Measurements from ENCODE around the gene MATK. TPM values are rescaled to one million over a fixed set of nuclear protein-coding genes. Genes with fewer than 3 reads are reported as not detected.
"Not testable (repeated sequence)": the region's sequence is repeated elsewhere in the genome, so short reads cannot be mapped to it uniquely, and the experiment has no call there.

The MATK gene
- total and polyA plus RNA-seq, 5 donors, result 0.36 to 1.8 (median 0.85) TPM

- intact Hi-C loops (cut with DNase I), result no loop called here
- no peak overlapping the region for H3K4me3 ChIP-seq (ENCODE audit: low read length)
- WGBS, result 87% methylated on average over 25 of the region's 25 CpGs
- H3K27me3 ChIP-seq (ENCODE audit: control insufficient read depth, insufficient read depth), result no peaks in the 10 kb centered on the region
- peaks cover 3% of the 10 kb centered on the region for H3K4me1 ChIP-seq (ENCODE audit: control insufficient read depth, insufficient read depth, low read length)
- ATAC-seq, result no peak
- no peaks in the 10 kb centered on the region for H3K9me3 ChIP-seq (ENCODE audit: control insufficient read depth, low read length)
- DNase-seq, result peak in 1 of 3 donors; percentile 51
- no peak overlapping the region for H3K27ac ChIP-seq (ENCODE audit: low read length)
Measured at GRCh38 chr19:3768015-3768747, 18.0 kb downstream of the MATK start.

- DNase-seq, result peak in 1 of 3 donors; percentile 51
- Histone ChIP-seq H3K4me3 (ENCODE audit: low read length) (no peak overlapping the region), H3K9me3 (ENCODE audit: control insufficient read depth, low read length) (no peaks in the 10 kb centered on the region), H3K27ac (ENCODE audit: low read length) (no peak overlapping the region), H3K4me1 (ENCODE audit: control insufficient read depth, insufficient read depth, low read length) (peaks cover 3% of the 10 kb centered on the region), H3K27me3 (ENCODE audit: control insufficient read depth, insufficient read depth) (no peaks in the 10 kb centered on the region)
- intact Hi-C loops (cut with DNase I), result no loop called here
- WGBS, result 95% methylated on average over 23 of the region's 23 CpGs
- ATAC-seq, result no peak
Measured at GRCh38 chr19:3767050-3767449, 19.1 kb downstream of the MATK start.

GRCh38 chr19:3766520-3766919 is 19.7 kb downstream of the MATK start:
- 84% methylated on average over 7 of the region's 7 CpGs for whole genome bisulfite sequencing

GRCh38 chr19:3765757-3766156 is 20.4 kb downstream of the MATK start:
- ATAC-seq; H3K4me3 ChIP-seq (ENCODE audit: low read length); H3K27ac ChIP-seq (ENCODE audit: low read length); H3K9me3 ChIP-seq (ENCODE audit: control insufficient read depth, low read length); H3K27me3 ChIP-seq (ENCODE audit: control insufficient read depth, insufficient read depth); H3K4me1 ChIP-seq (ENCODE audit: control insufficient read depth, insufficient read depth, low read length); intact Hi-C loops (cut with DNase I): not testable (repeated sequence)
- WGBS, result 95% methylated on average over 5 of the region's 5 CpGs
- peak in 1 of 3 donors; percentile 2 for DNase-seq

More at GRCh38 chr19:3766520-3766919, 19.7 kb downstream of the MATK start:
- Histone ChIP-seq H3K9me3 (ENCODE audit: control insufficient read depth, low read length) (no peaks in the 10 kb centered on the region), H3K27me3 (ENCODE audit: control insufficient read depth, insufficient read depth) (no peaks in the 10 kb centered on the region), H3K4me1 (ENCODE audit: control insufficient read depth, insufficient read depth, low read length) (peaks cover 3% of the 10 kb centered on the region), H3K4me3 (ENCODE audit: low read length) (no peak overlapping the region), H3K27ac (ENCODE audit: low read length) (no peak overlapping the region)
- no peak for ATAC-seq
- intact Hi-C loops (cut with DNase I), result no loop called here
- DNase-seq, result peak in 1 of 3 donors; percentile 45

GRCh38 chr19:3765121-3765520 is 21.1 kb downstream of the MATK start:
- no peaks in the 10 kb centered on the region for H3K27me3 ChIP-seq (ENCODE audit: control insufficient read depth, insufficient read depth)
- ATAC-seq, result no peak
- intact Hi-C loops (cut with DNase I), result no loop called here
- no peaks in the 10 kb centered on the region for H3K9me3 ChIP-seq (ENCODE audit: control insufficient read depth, low read length)
- WGBS, result 91% methylated on average over 12 of the region's 12 CpGs
- no peak overlapping the region for H3K4me3 ChIP-seq (ENCODE audit: low read length)
- peak in 1 of 3 donors; percentile 37 for DNase-seq
- peaks cover 3% of the 10 kb centered on the region for H3K4me1 ChIP-seq (ENCODE audit: control insufficient read depth, insufficient read depth, low read length)
- no peak overlapping the region for H3K27ac ChIP-seq (ENCODE audit: low read length)

- H3K27ac ChIP-seq (ENCODE audit: low read length), result peak within 1 kb of the TSS; percentile 100
- peak within 1 kb of the TSS; percentile 85 for H3K4me3 ChIP-seq (ENCODE audit: low read length)
- intact Hi-C loops (cut with DNase I), result no loop called here
- WGBS, result 4% methylated on average over 47 of the region's 47 CpGs
- ATAC-seq (peak; percentile 96), DNase-seq (peak; percentile 99 to 100 (median 100))
- no peaks in the 10 kb centered on the region for H3K27me3 ChIP-seq (ENCODE audit: control insufficient read depth, insufficient read depth)
- peaks cover 3% of the 10 kb centered on the region for H3K4me1 ChIP-seq (ENCODE audit: control insufficient read depth, insufficient read depth, low read length)
- H3K9me3 ChIP-seq (ENCODE audit: control insufficient read depth, low read length), result no peaks in the 10 kb centered on the region
Measured at GRCh38 chr19:3762501-3763459, 23.4 kb downstream of the MATK start, which contains the start of gene MRPL54. MRPL54 (plus strand) TSS chr19:3762682; CDS start chr19:3762701, 19 bp downstream.

- ATAC-seq (no peak), DNase-seq (no peak)
- no peak overlapping the region for H3K4me3 ChIP-seq (ENCODE audit: low read length)
- H3K27ac ChIP-seq (ENCODE audit: low read length), result peak overlapping the region; percentile 89
- intact Hi-C loops (cut with DNase I), result no loop called here
- peaks cover 3% of the 10 kb centered on the region for H3K4me1 ChIP-seq (ENCODE audit: control insufficient read depth, insufficient read depth, low read length)
- H3K9me3 ChIP-seq (ENCODE audit: control insufficient read depth, low read length), result no peaks in the 10 kb centered on the region
- WGBS, result 55% methylated on average over 1 of the region's 1 CpG
- no peaks in the 10 kb centered on the region for H3K27me3 ChIP-seq (ENCODE audit: control insufficient read depth, insufficient read depth)
Measured at GRCh38 chr19:3762130-3762473, 24.1 kb downstream of the MATK start.

- ATAC-seq, result peak; percentile 67 to 72
- Histone ChIP-seq H3K27ac (ENCODE audit: low read length) (peak within 1 kb of the TSS; percentile 100), H3K4me1 (ENCODE audit: control insufficient read depth, insufficient read depth, low read length) (peaks cover 3% of the 10 kb centered on the region)
Measured at GRCh38 chr19:3761382-3762129, 24.6 kb downstream of the MATK start, which contains the start of gene APBA3. APBA3 (minus strand) TSS chr19:3761692; CDS start chr19:3760264, 1,428 bp downstream.

GRCh38 chr19:3760871-3761361 is 25.3 kb downstream of the MATK start:
- Histone ChIP-seq H3K9me3 (ENCODE audit: control insufficient read depth, low read length) (no peaks in the 10 kb centered on the region), H3K27me3 (ENCODE audit: control insufficient read depth, insufficient read depth) (no peaks in the 10 kb centered on the region), H3K4me1 (ENCODE audit: control insufficient read depth, insufficient read depth, low read length) (peaks cover 3% of the 10 kb centered on the region), H3K27ac (ENCODE audit: low read length) (peak overlapping the region; percentile 73), H3K4me3 (ENCODE audit: low read length) (peak overlapping the region; percentile 85)
- WGBS, result 31% methylated on average over 7 of the region's 7 CpGs
- DNase-seq (peak in 2 of 3 donors; percentile 31 to 39), ATAC-seq (no peak)
- intact Hi-C loops (cut with DNase I), result no loop called here

More at GRCh38 chr19:3761382-3762129, 24.6 kb downstream of the MATK start, which contains the start of gene APBA3:
- Histone ChIP-seq H3K9me3 (ENCODE audit: control insufficient read depth, low read length) (no peaks in the 10 kb centered on the region), H3K27me3 (ENCODE audit: control insufficient read depth, insufficient read depth) (no peaks in the 10 kb centered on the region), H3K4me3 (ENCODE audit: low read length) (peak within 1 kb of the TSS; percentile 85)
- 2% methylated on average over 45 of the region's 45 CpGs for WGBS
- intact Hi-C loops (cut with DNase I), result no loop called here
- DNase-seq, result peak; percentile 93 to 98 (median 98)

- H3K4me1 ChIP-seq (ENCODE audit: control insufficient read depth, insufficient read depth, low read length), result peaks cover 3% of the 10 kb centered on the region
- intact Hi-C loops (cut with DNase I), result no loop called here
- H3K27me3 ChIP-seq (ENCODE audit: control insufficient read depth, insufficient read depth), result no peaks in the 10 kb centered on the region
- H3K4me3 ChIP-seq (ENCODE audit: low read length), result no peak overlapping the region
- no peak overlapping the region for H3K27ac ChIP-seq (ENCODE audit: low read length)
- no peaks in the 10 kb centered on the region for H3K9me3 ChIP-seq (ENCODE audit: control insufficient read depth, low read length)
- WGBS, result 85% methylated on average over 19 of the region's 19 CpGs
- peak in 2 of 3 donors; percentile 42 to 49 for DNase-seq
- ATAC-seq, result no peak
Measured at GRCh38 chr19:3759482-3760254, 26.5 kb downstream of the MATK start.

Measured in right cardiac atrium (tissue), 5 donors.